Transverse colon (tissue), 4 donors: ENCODE measurements around the gene MBOAT1.

Experiments
- CTCF ChIP-seq, 5 experiments: fragments of 200-600 bp in 3 of 5; fragments of 450-650 bp in 2 of 5; sonication (generic) in 3 of 5; IDR thresholded peaks; 1 replicate in 2 of 5; 2 replicates in 3 of 5; pipeline ENCODE4 v1.5.1; 2016 to 2017; ENCODE audit warnings: antibody characterized with exemption in 5 of 5, inconsistent platforms in 3 of 5, mild to moderate bottlenecking in 2 of 5, moderate library complexity in 1 of 5
- EP300 ChIP-seq: sonication (generic); formaldehyde crosslinking; IDR thresholded peaks from one replicate; pipeline ENCODE4 v1.6.1; 2017; ENCODE audit warnings: antibody characterized with exemption, low read depth
- POLR2A ChIP-seq: fragments of 450-650 bp; IDR thresholded peaks from one replicate; pipeline ENCODE4 v1.6.1; 2016; ENCODE audit warnings: antibody characterized with exemption, mild to moderate bottlenecking, moderate library complexity
- POLR2AphosphoS5 ChIP-seq, 3 donors: sonication (generic); formaldehyde crosslinking; IDR thresholded peaks; one replicate each; pipeline ENCODE4 v1.6.1; 2016; ENCODE audit warnings: antibody characterized with exemption in 3 of 3

DNA sequence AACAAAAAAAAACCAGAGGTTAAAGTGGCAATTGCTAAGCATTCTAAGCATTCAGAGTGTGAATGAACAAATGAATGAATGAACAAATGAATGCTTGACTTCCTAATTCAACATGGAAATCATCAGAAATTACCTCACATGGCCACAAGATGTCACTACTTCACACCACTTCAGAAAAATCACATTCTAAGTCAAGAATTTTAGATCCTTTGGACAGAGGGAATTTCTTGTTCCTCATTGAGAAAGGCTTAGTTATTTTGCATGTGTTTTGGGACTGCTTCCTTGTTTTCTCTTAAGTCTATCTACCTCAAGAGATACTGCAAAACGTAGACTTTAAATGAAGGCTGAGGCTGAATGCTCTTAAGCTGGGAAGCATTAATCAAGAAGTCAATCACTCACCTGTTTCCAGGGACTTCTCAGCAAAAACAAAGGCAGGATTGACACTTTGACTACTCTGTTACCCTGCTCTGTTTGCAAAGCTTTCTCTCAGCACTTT, 120.2 kb downstream of the MBOAT1 start:
- peak; percentile 69 to 80 (median 77) for TF ChIP-seq CTCF (IDR thresholded peaks at IDR 0.05)
- TF ChIP-seq POLR2A: no peak
- TF ChIP-seq EP300: no peak
- no peak for TF ChIP-seq POLR2AphosphoS5 (IDR thresholded peaks at IDR 0.05)
